ENCODE data around the gene PELI2.

Gene PELI2

DNA sequence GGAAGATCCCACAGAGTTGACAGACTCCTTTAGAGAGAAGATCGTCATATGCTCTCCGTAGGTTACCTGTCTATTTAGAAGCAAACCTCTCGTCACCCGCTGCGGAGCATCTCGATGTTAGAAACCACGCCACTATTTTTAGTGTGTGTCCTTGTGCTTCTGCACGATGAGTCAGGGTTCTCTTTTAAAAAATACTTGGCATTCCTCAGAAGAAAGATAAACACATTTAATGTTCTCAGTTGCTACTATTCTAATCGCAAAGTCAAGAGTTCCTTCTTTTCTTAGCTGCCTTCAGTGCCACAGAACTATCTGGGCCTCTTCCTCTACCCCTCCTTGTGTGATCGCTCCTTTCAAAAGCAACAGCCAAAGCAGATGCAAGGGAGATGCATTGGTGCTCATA is 192.4 kb downstream of the PELI2 start:
- no peak for DNase-seq

DNA sequence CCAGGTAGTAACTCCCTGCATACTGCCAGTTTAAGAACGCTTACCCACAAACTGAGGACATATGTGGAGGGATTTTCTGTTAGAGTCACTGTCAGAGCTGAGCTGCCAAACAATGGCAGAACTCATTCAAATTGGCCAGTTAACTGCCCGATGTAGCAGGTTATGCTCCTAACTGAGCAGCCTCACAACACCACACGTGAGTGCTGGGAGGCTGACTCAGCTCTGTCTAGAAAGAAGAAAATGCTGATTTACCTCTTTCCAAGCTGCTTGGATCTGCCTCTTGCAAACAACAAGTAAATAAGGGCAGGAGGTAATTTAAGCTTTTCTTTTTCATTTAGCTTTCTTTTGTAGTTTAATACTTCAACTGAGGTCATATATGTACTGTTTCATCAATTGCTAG is 195.6 kb downstream of the PELI2 start:
- DNase-seq: no peak
- in situ Hi-C loops (cut with MboI; ENCODE audit: low pct_unique_long_range_greater_than_20kb, low sequenced_read_pairs): no loop called here

More for the DNA sequence above, 192.4 kb downstream of the PELI2 start:
- in situ Hi-C loops (cut with MboI; ENCODE audit: low pct_unique_long_range_greater_than_20kb, low sequenced_read_pairs): no loop called here

DNA sequence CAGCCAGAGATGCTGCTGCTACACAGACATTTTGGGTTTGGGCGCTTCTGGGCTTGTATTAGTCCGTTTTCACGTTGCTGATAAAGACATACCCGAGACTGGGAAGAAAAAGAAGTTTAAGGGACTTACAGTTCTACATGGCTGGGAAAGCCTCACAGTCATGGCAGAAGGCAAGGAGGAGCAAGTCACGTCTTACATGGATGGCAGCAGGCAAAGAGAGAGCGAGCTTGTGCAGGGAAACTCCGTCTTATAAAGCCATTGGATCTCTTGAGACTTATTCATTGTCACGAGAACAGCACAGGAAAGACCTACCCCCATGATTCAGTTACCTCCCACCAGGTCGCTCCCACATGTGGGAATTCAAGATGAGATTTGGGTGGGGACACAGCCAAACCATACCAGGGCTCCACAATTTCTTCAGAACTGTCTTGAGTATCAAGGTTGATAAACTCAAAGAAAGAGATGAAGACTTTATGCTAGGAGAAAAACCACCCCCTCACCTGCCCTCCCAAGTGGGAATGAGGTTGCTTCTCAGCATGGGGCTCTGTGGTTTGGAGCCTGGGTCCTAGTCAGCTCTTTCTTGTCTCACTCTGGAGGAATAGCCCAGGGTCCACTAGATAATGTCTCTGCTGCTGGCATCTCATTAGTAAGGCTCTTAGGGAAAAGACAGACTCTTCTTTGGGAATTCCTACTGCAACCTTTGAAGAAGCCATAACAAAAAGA is 200.3 kb downstream of the PELI2 start:
- DNase-seq: no peak
- in situ Hi-C loops (cut with MboI; ENCODE audit: low pct_unique_long_range_greater_than_20kb, low sequenced_read_pairs): no loop called here

DNA sequence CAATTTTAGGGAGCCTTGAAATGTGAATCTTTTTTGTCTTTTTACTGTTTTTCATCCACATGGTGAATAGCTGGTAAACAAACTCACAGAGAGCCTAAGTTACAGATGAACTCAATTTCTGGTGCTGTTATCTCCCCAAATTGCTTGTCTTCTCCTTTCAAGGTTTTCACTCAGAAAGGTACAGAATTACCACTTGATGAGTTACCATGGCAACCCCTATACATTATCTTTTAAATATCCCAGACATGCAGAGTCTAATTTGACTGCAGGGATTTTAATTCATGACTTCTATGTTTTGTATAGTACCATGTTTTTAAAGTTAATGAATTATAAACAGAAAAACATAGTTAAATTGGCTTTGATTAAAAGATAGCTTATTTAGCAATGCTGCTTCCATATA is 203.7 kb downstream of the PELI2 start:
- in situ Hi-C loops (cut with MboI; ENCODE audit: low pct_unique_long_range_greater_than_20kb, low sequenced_read_pairs): no loop called here

GRCh38 chr14:56322531-56322930 is 204.3 kb downstream of the PELI2 start:
- in situ Hi-C loops (cut with MboI; ENCODE audit: low pct_unique_long_range_greater_than_20kb, low sequenced_read_pairs): no loop called here
- no peak for DNase-seq

More for the DNA sequence above, 203.7 kb downstream of the PELI2 start:
- DNase-seq: no peak

- DNase-seq: no peak
- in situ Hi-C loops (cut with MboI; ENCODE audit: low pct_unique_long_range_greater_than_20kb, low sequenced_read_pairs): no loop called here
These were observed 206.2 kb downstream of the PELI2 start for GRCh38 chr14:56324454-56324853.

- in situ Hi-C loops (cut with MboI; ENCODE audit: low pct_unique_long_range_greater_than_20kb, low sequenced_read_pairs): no loop called here
- no peak for DNase-seq
These were observed 206.9 kb downstream of the PELI2 start for GRCh38 chr14:56324856-56325699.

GRCh38 chr14:56328021-56328420 is 209.8 kb downstream of the PELI2 start:
- in situ Hi-C loops (cut with MboI; ENCODE audit: low pct_unique_long_range_greater_than_20kb, low sequenced_read_pairs): no loop called here
- no peak for DNase-seq

GRCh38 chr14:56331592-56332216 is 213.5 kb downstream of the PELI2 start:
- DNase-seq: no peak
- in situ Hi-C loops (cut with MboI; ENCODE audit: low pct_unique_long_range_greater_than_20kb, low sequenced_read_pairs): no loop called here

- peak; percentile 70 for DNase-seq
- in situ Hi-C loops (cut with MboI; ENCODE audit: low pct_unique_long_range_greater_than_20kb, low sequenced_read_pairs): no loop called here
These were observed 215.4 kb downstream of the PELI2 start for GRCh38 chr14:56333359-56334292.

- in situ Hi-C loops (cut with MboI; ENCODE audit: low pct_unique_long_range_greater_than_20kb, low sequenced_read_pairs): no loop called here
These were observed 216.2 kb downstream of the PELI2 start for GRCh38 chr14:56334458-56334857.

DNA sequence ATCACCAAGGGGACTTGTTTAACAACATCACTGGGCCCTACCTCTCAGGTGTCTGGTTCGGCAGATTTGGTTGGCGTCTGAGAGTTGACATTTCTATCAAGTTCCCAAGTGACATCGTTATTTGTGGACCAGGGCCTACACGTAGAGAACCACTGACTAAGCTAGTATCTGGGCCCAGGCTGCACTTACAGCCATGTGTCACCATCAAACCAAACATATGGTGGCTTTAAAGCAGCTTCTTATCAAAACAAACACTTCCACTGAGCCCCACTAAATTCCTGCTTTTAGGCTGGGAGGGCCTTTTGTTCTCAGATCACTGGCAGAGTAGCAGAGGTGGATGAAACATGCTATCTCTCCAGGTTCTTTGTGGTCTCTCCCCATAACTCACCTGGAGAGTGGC is 220.5 kb downstream of the PELI2 start:
- DNase-seq: no peak
- in situ Hi-C loops (cut with MboI; ENCODE audit: low pct_unique_long_range_greater_than_20kb, low sequenced_read_pairs): no loop called here

More at GRCh38 chr14:56334458-56334857, 216.2 kb downstream of the PELI2 start:
- no peak for DNase-seq

DNA sequence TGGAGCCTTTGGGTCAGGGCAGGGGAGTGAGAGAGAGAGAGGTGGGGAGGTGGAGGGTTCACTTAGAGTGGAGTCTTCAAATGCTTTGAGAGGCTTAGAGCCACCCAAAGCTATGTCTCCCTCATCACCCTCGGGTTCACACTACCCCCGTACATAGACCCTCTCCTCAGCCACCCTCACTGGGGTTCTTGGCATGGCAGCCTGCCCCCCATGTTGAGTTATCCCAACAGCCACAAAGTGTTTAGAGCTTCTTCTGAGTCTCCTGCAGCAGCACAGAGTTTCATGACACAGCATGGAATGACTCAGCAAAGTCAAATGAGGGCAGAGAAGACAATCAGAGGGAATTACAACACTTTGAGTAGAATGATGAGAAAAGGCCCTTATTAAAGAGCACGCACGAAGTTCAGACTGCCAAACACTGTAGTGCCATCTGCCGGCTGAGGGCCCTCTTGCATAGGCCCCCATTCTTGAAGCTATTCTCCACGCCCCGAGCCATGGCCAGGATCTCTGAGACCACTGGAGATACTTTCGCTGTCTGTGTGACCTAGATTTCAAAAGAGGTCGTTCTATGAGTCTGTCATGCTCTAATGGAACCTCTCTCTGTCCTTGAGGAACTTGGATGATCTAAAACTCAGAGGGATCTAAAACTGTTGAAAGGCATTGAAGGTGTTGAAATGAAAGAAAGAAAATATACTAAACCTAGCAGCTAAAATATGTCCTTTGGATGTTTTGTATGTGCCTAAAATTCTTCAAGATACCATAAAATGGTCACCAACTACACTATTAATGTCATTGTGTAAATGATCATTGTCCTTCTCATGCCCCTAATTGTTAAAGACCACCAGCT is 221.9 kb downstream of the PELI2 start:
- peak; percentile 91 for DNase-seq
- in situ Hi-C loops (cut with MboI; ENCODE audit: low pct_unique_long_range_greater_than_20kb, low sequenced_read_pairs): no loop called here

- DNase-seq: no peak
- in situ Hi-C loops (cut with MboI; ENCODE audit: low pct_unique_long_range_greater_than_20kb, low sequenced_read_pairs): no loop called here
These were observed 222.7 kb downstream of the PELI2 start for GRCh38 chr14:56340932-56341331.

- no peak for DNase-seq
- in situ Hi-C loops (cut with MboI; ENCODE audit: low pct_unique_long_range_greater_than_20kb, low sequenced_read_pairs): no loop called here
These were observed 223.7 kb downstream of the PELI2 start for GRCh38 chr14:56341766-56342493.

DNA sequence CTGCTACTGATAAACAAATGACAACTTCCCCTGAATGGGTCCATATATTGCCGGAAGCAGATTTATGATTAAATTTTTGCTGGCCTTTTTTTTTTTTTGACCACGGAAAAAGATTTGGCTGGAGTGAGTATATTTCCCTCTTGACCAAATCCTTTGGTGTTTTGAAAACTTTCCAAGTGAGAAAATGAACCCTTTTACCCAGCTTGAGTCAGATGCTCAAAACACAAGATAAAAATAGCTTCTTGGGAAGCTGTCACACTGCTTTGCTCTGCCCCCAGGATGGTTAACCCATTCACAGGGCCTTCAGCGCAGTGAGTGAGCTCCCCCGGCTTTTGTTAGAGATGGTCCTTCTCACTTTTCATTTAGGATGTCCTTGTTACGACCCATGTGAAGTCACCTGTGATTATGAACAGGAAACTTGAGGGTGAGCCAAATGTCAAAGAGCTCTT is 224.3 kb downstream of the PELI2 start:
- in situ Hi-C loops (cut with MboI; ENCODE audit: low pct_unique_long_range_greater_than_20kb, low sequenced_read_pairs): no loop called here
- DNase-seq: peak; percentile 57

- in situ Hi-C loops (cut with MboI; ENCODE audit: low pct_unique_long_range_greater_than_20kb, low sequenced_read_pairs): no loop called here
- no peak for DNase-seq
These were observed 231.7 kb downstream of the PELI2 start for GRCh38 chr14:56349960-56350359.

Data from KBM-7 (cell line).